ENCODE measurements around the gene NODAL. TPM values are rescaled to one million over a fixed set of nuclear protein-coding genes. Genes with fewer than 3 reads are reported as not detected.

Gene NODAL
- total and polyA plus RNA-seq, 3 donors from 2014 or later: 0.43 to 5.2 (median 3.0) TPM

DNA sequence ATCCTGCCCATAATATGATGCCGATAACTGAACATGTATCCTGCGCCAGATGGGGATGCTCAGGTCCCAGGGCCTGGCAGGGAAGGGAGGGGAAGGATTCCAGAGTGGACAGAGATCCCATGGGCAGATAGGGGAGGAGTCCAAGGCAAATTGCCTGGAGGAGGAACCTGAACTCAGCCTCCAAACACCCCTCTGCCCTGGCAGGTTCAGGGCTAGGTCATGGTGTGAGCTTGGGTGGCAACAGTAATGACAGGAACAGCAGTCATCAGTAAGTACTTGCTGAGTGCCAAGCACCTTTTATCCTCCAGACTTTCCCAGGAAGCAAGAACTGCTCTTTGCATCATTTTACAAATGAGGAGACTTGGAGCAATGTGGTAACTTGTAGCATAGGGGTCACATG lies 33.3 kb upstream of the NODAL start:
- 97 to 100% methylated on average over 2 of the region's 2 CpGs for WGBS, 2 donors
- intact Hi-C loops (cut with DNase I; ENCODE audit: low total_unique reads): no loop called here
- no peak for DNase-seq

DNA sequence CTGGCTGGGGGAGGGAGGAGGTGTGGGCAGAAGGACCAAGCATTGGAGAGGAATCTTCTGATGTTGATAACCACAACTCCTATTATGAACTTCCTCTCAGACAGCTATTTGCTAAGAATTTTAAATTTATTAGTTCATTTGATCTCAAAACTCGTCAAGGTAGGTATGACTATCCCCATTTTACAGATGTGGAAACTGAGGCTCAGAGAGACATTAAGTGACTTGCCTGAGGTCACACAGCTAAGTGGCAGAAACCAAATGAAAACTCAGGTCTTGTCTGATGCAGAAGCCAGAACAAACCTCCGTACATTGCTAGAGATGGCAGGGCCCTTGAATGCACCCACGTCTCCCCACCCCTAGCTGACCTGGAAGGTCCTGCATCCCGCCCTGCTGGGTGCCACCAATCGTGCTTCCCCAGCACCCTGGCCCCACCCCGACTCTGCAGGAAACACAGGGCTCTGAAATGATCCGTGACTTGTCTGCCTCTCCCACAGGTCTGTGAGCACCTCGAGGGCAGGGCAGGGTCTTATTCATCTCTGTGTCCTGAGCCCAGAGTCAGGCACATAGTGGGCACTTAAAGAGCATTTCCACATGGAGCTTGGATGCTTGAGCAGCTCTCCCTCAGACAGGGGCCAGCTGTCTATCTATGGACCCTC lies 31.4 kb upstream of the NODAL start:
- Histone ChIP-seq H3K27ac (no peak overlapping the region), H3K4me3 (no peak overlapping the region), H3K27me3 (no peaks in the 10 kb centered on the region), H3K36me3 (ENCODE audit: low read depth, missing control alignments) (no peaks in the 10 kb centered on the region), H3K9me3 (no peaks in the 10 kb centered on the region), H3K4me1 (peaks cover 8% of the 10 kb centered on the region)
- no peak for DNase-seq
- 89 to 91% methylated on average over 8 of the region's 8 CpGs for WGBS, 2 donors
- TF ChIP-seq, protein P1, sequence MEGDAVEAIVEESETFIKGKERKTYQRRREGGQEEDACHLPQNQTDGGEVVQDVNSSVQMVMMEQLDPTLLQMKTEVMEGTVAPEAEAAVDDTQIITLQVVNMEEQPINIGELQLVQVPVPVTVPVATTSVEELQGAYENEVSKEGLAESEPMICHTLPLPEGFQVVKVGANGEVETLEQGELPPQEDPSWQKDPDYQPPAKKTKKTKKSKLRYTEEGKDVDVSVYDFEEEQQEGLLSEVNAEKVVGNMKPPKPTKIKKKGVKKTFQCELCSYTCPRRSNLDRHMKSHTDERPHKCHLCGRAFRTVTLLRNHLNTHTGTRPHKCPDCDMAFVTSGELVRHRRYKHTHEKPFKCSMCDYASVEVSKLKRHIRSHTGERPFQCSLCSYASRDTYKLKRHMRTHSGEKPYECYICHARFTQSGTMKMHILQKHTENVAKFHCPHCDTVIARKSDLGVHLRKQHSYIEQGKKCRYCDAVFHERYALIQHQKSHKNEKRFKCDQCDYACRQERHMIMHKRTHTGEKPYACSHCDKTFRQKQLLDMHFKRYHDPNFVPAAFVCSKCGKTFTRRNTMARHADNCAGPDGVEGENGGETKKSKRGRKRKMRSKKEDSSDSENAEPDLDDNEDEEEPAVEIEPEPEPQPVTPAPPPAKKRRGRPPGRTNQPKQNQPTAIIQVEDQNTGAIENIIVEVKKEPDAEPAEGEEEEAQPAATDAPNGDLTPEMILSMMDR (IDR thresholded peaks at IDR 0.05): no peak
- no peak for TF ChIP-seq POLR2A (IDR thresholded peaks at IDR 0.05)
- intact Hi-C loops (cut with DNase I; ENCODE audit: low total_unique reads): no loop called here

More for the DNA sequence above, 33.3 kb upstream of the NODAL start:
- Histone ChIP-seq H3K36me3 (ENCODE audit: low read depth, missing control alignments) (no peaks in the 10 kb centered on the region), H3K4me1 (peaks cover 16% of the 10 kb centered on the region), H3K27me3 (no peaks in the 10 kb centered on the region), H3K4me3 (no peak overlapping the region), H3K27ac (no peak overlapping the region), H3K9me3 (no peaks in the 10 kb centered on the region)
- no peak for TF ChIP-seq POLR2A (IDR thresholded peaks at IDR 0.05)
- TF ChIP-seq, protein P1 (IDR thresholded peaks at IDR 0.05): no peak

DNA sequence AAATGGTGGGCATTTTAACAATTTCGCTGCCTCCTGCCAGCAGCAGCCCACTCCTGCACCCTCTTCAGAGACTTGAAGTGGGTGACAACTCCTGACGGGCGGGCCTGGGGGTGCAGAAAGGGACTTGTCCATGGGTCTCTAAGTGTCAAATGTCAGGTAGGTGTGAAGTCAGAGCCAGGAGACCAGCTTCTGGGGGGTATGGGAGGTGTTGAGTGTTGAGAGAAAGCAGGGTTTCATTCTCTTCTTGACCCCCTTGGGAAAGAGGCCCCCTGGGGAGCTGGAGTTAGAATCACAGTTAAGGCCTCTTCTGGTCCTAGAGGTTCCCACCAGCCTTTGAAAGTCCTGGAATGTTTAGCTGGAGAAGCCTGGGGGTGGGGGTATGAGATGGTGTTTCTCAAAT lies 25.5 kb upstream of the NODAL start:
- DNase-seq: no peak
- no peaks in the 10 kb centered on the region for H3K27me3 ChIP-seq
- no peaks in the 10 kb centered on the region for H3K9me3 ChIP-seq
- H3K4me3 ChIP-seq: no peak overlapping the region
- H3K4me1 ChIP-seq: no peaks in the 10 kb centered on the region
- no peak for TF ChIP-seq POLR2A (IDR thresholded peaks at IDR 0.05)
- TF ChIP-seq, protein P1 (IDR thresholded peaks at IDR 0.05): no peak
- no peaks in the 10 kb centered on the region for H3K36me3 ChIP-seq (ENCODE audit: low read depth, missing control alignments)
- WGBS, 2 donors: 81 to 96% methylated on average over 3 of the region's 3 CpGs
- H3K27ac ChIP-seq: no peak overlapping the region
- intact Hi-C loops (cut with DNase I; ENCODE audit: low total_unique reads): loop anchor here (10.0 kb wide), 1 partner anchor 78 kb away; no protein-coding TSS in a partner anchor

DNA sequence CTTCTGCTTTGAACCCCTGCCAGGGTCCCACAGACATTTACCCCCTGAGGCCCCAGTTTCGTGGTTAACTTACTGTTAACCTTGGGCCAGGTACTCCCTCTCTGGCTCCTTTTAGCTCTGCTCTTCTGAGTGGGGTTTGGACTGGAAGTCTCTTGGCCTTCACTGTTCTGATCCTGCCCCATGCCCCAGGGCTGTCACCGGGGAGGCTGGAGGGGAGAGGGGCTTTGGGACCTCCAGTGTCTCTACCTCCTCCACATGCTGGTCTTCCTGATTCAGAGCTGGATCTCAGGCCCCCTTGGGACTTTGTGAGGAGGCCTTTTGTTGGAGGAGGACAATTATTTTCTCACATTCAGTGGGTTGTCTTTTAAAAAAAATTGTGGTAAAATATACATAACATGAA lies 24.4 kb upstream of the NODAL start:
- no peaks in the 10 kb centered on the region for H3K36me3 ChIP-seq (ENCODE audit: low read depth, missing control alignments)
- no peaks in the 10 kb centered on the region for H3K9me3 ChIP-seq
- no peak overlapping the region for H3K4me3 ChIP-seq
- WGBS, 2 donors: 88 to 90% methylated on average over 2 of the region's 2 CpGs
- H3K27ac ChIP-seq: no peak overlapping the region
- no peaks in the 10 kb centered on the region for H3K4me1 ChIP-seq
- TF ChIP-seq, protein P1 (IDR thresholded peaks at IDR 0.05): no peak
- TF ChIP-seq POLR2A (IDR thresholded peaks at IDR 0.05): no peak
- no peaks in the 10 kb centered on the region for H3K27me3 ChIP-seq
- intact Hi-C loops (cut with DNase I; ENCODE audit: low total_unique reads): loop anchor here (10.0 kb wide), 1 partner anchor 79 kb away; no protein-coding TSS in a partner anchor
- no peak for DNase-seq

DNA sequence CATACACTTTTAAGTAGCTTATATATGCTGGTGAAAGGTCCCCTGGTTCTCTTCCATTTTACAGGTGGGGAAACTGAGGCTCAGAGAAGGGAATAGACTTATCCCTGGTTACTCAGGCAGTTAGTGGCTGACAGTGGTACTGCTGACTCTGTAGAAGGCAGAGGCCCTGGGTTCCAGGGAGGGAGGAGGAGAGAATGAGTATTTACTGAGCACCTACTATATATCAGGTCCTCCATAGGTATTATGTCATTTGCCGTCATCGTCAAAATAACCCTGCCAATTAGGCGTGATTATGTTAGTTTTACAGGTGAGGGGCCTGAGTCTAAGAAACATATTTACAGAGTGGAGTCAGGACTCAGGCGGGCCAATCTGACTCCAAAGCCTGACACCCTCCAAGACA lies 23.8 kb upstream of the NODAL start:
- intact Hi-C loops (cut with DNase I; ENCODE audit: low total_unique reads): loop anchor here (10.0 kb wide), 1 partner anchor 80 kb away; no protein-coding TSS in a partner anchor
- no peak for TF ChIP-seq POLR2A (IDR thresholded peaks at IDR 0.05)
- TF ChIP-seq, protein P1 (IDR thresholded peaks at IDR 0.05): no peak
- Histone ChIP-seq H3K9me3 (no peaks in the 10 kb centered on the region), H3K27me3 (no peaks in the 10 kb centered on the region), H3K27ac (no peak overlapping the region), H3K4me1 (no peaks in the 10 kb centered on the region), H3K4me3 (no peak overlapping the region), H3K36me3 (ENCODE audit: low read depth, missing control alignments) (no peaks in the 10 kb centered on the region)
- no peak for DNase-seq
- WGBS, 2 donors: 93 to 94% methylated on average over 4 of the region's 4 CpGs
